ENCODE results near the gene TRIM54. TPM values are rescaled to one million over a fixed set of nuclear protein-coding genes. Genes with fewer than 3 reads are reported as not detected.
"Not testable (repeated sequence)": the region's sequence is repeated elsewhere in the genome, so short reads cannot be mapped to it uniquely, and the experiment has no call there.

Gene TRIM54
- total RNA-seq, 2 experiments from 2014 or later, result not detected

DNA sequence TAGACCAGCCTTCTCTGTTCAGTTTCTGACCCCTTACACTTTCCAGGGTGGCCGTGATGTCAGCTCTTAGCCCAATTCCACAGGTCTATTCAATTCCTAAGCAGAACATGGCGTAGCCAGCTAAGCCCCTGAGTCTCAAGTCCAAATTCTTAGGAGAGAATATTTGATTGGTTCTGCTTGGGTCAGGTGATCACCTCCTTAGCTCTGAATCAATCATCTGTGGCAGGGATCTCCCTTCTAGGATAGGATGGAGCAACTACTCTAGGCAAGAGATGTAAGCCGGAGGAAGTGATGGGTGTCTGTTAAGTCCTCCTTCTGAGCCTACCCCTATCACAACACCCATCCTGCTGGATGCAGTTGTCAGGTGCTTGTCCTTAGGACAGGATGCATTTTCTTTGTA is 15.0 kb downstream of the TRIM54 start:
- H3K36me3 ChIP-seq (ENCODE audit: insufficient read depth, low read length), result no peaks in the 10 kb centered on the region
- no peak for TF ChIP-seq CTCF (IDR thresholded peaks at IDR 0.05)
- H3K9me3 Mint-ChIP-seq, result no peaks in the 10 kb centered on the region
- no peak overlapping the region for H3K4me3 ChIP-seq (ENCODE audit: low read length)
- POLR2A ChIA-PET, result no interaction called here
- no peaks in the 10 kb centered on the region for H3K36me3 Mint-ChIP-seq (ENCODE audit: low read depth)
- no peaks in the 10 kb centered on the region for H3K9me3 ChIP-seq (ENCODE audit: control insufficient read depth in 1 of 2, insufficient read depth in 1 of 2, low read length in 2 of 2)
- DNase-seq, result no peak
- no peak overlapping the region for H3K4me3 Mint-ChIP-seq
- ATAC-seq (ENCODE audit: poor library complexity), result no peak
- no peaks in the 10 kb centered on the region for H3K4me1 ChIP-seq (ENCODE audit: insufficient read depth, low read length)
- intact Hi-C loops (cut with DNase I, micrococcal nuclease), result no loop called here
- CTCF ChIA-PET, result no interaction called here
- H3K27me3 Mint-ChIP-seq, result peaks cover 26% of the 10 kb centered on the region
- H3K4me1 Mint-ChIP-seq (ENCODE audit: low read depth), result no peaks in the 10 kb centered on the region
- no peak overlapping the region for H3K27ac Mint-ChIP-seq
- H3K27ac ChIP-seq (ENCODE audit: low read depth in 1 of 2, low read length in 2 of 2), result no peak overlapping the region
- peaks cover 0 to 4% of the 10 kb centered on the region in 2 experiments for H3K27me3 ChIP-seq (ENCODE audit: control insufficient read depth in 1 of 2, insufficient read depth in 2 of 2, low read length in 2 of 2)

GRCh38 chr2:27298391-27299080 is 16.3 kb downstream of the TRIM54 start:
- no peaks in the 10 kb centered on the region for H3K36me3 Mint-ChIP-seq (ENCODE audit: low read depth)
- Histone ChIP-seq H3K9me3 (ENCODE audit: control insufficient read depth in 1 of 2, insufficient read depth in 1 of 2, low read length in 2 of 2) (no peaks in the 10 kb centered on the region), H3K4me3 (ENCODE audit: low read length) (no peak overlapping the region), H3K4me1 (ENCODE audit: insufficient read depth, low read length) (peaks cover 6% of the 10 kb centered on the region), H3K27ac (ENCODE audit: low read depth in 1 of 2, low read length in 2 of 2) (no peak overlapping the region), H3K27me3 (ENCODE audit: control insufficient read depth in 1 of 2, insufficient read depth in 2 of 2, low read length in 2 of 2) (peaks cover 0 to 4% of the 10 kb centered on the region in 2 experiments), H3K36me3 (ENCODE audit: insufficient read depth, low read length) (no peaks in the 10 kb centered on the region)
- H3K4me3 Mint-ChIP-seq, result no peak overlapping the region
- DNase-seq, result no peak
- no peak overlapping the region for H3K27ac Mint-ChIP-seq
- no peaks in the 10 kb centered on the region for H3K9me3 Mint-ChIP-seq
- ATAC-seq (ENCODE audit: poor library complexity), result no peak
- TF ChIP-seq CTCF (IDR thresholded peaks at IDR 0.05), result no peak
- intact Hi-C loops (cut with DNase I, micrococcal nuclease), result no loop called here
- ChIA-PET CTCF (interaction anchor here (0.7 kb wide), 1 partner anchor 19 kb away, joined by 3 read pairs; no protein-coding TSS in a partner anchor), POLR2A (no interaction called here)
- peaks cover 10% of the 10 kb centered on the region for H3K4me1 Mint-ChIP-seq (ENCODE audit: low read depth)
- peaks cover 23% of the 10 kb centered on the region for H3K27me3 Mint-ChIP-seq

GRCh38 chr2:27300606-27301005 is 18.4 kb downstream of the TRIM54 start:
- POLR2A ChIA-PET; ATAC-seq (ENCODE audit: poor library complexity); H3K36me3 ChIP-seq (ENCODE audit: insufficient read depth, low read length); H3K27ac ChIP-seq (ENCODE audit: low read depth in 1 of 2, low read length in 2 of 2); DNase-seq; H3K4me3 ChIP-seq (ENCODE audit: low read length); CTCF ChIA-PET; H3K27ac Mint-ChIP-seq; H3K9me3 Mint-ChIP-seq; H3K4me1 ChIP-seq (ENCODE audit: insufficient read depth, low read length); H3K36me3 Mint-ChIP-seq (ENCODE audit: low read depth); H3K9me3 ChIP-seq (ENCODE audit: control insufficient read depth in 1 of 2, insufficient read depth in 1 of 2, low read length in 2 of 2); H3K4me3 Mint-ChIP-seq: not testable (repeated sequence)
- Mint-ChIP-seq H3K27me3 (peaks cover 39% of the 10 kb centered on the region), H3K4me1 (ENCODE audit: low read depth) (peaks cover 10% of the 10 kb centered on the region)
- peaks cover under 1 to 10% of the 10 kb centered on the region in 2 experiments for H3K27me3 ChIP-seq (ENCODE audit: control insufficient read depth in 1 of 2, insufficient read depth in 2 of 2, low read length in 2 of 2)
- intact Hi-C loops (cut with DNase I, micrococcal nuclease), result loop anchor here (5.0 kb wide), 1 partner anchor 338 kb away; no protein-coding TSS in a partner anchor
